ENCODE measurements around the gene FGB. TPM values are rescaled to one million over a fixed set of nuclear protein-coding genes. Genes with fewer than 3 reads are reported as not detected.

FGB gene
- total and polyA plus RNA-seq, 2 of the 13 experiments (the other 11 are each of a cell fraction or from before 2014, with no cell fraction given) = 226 to 784 TPM

- no TSS peak for BruUV-seq (replicated peaks)
- in situ Hi-C loops (cut with HindIII; ENCODE audit: extremely low pct_ligation_motif_present, low pct_unique_long_range_greater_than_20kb) = no loop called here
- FAIRE-seq (no peak), ATAC-seq (no peak), DNase-seq (ENCODE audit: low spot score) (no peak)
- intact Hi-C loops (cut with micrococcal nuclease; ENCODE audit: unreplicated experiment) = loop anchor here (1.0 kb wide), 1 partner anchor 27 kb away; no protein-coding TSS in a partner anchor
- 0 out of 5 replicates have a peak, but pooled peaks cover 0 to 4% of the 10 kb centered on the region in 2 experiments for H3K36me3 ChIP-seq (replicated peaks in 1 of 2; ENCODE audit: control insufficient read depth in 1 of 2, insufficient read depth in 2 of 2, low read length in 2 of 2)
- no peaks in the 10 kb centered on the region for H4K20me1 ChIP-seq (ENCODE audit: insufficient read depth, low read length)
- 100% methylated on average over 3 of the region's 3 CpGs for WGBS (ENCODE audit: low lambda C conversion rate)
- POLR2A ChIA-PET = interaction anchor here (0.9 to 1.8 kb wide), 4 partner anchors 12 to 38 kb away, joined by 3 to 5 read pairs (median 4); partner anchors contain the start of genes FGA and FGG
- peaks cover 38% of the 10 kb centered on the region for H3K4me1 ChIP-seq (ENCODE audit: insufficient read depth, low read length)
- no peak overlapping the region for H3K27ac ChIP-seq (ENCODE audit: extremely low read length, insufficient read depth, low read length)
- H3K4me3 ChIP-seq (replicated peaks in 1 of 3; ENCODE audit: insufficient read depth in 1 of 3, low read depth in 2 of 3, low read length in 3 of 3) = no peak overlapping the region
- H3K27me3 ChIP-seq (ENCODE audit: control insufficient read depth in 1 of 2, insufficient read depth in 2 of 2, low read length in 2 of 2) = no peaks in the 10 kb centered on the region
- CTCF ChIA-PET (ENCODE audit: low intra/inter-chr PET ratio, low total read pairs) = no interaction called here
- no peak overlapping the region for H3K4me2 ChIP-seq (ENCODE audit: low read depth, low read length)
- H3K9ac ChIP-seq (ENCODE audit: insufficient read depth, low read depth, low read length) = no peak overlapping the region
- no peaks in the 10 kb centered on the region for H3K9me3 ChIP-seq (ENCODE audit: low read length)
- no peak overlapping the region for H2AFZ ChIP-seq (ENCODE audit: low read length)
- H3K79me2 ChIP-seq (ENCODE audit: insufficient read depth, low read length) = no peaks in the 10 kb centered on the region
- TF ChIP-seq ZZZ3 (CRISPR knock-in tag; IDR thresholded peaks at IDR 0.05; ENCODE audit: borderline replicate concordance) (no peak), ZNF646 (CRISPR knock-in tag; IDR thresholded peaks at IDR 0.05) (no peak), SP140L (CRISPR knock-in tag; IDR thresholded peaks at IDR 0.05; ENCODE audit: borderline replicate concordance) (no peak), ZFP90 (CRISPR knock-in tag; IDR thresholded peaks at IDR 0.05; ENCODE audit: borderline replicate concordance) (no peak), KDM4B (CRISPR knock-in tag; IDR thresholded peaks at IDR 0.05) (no peak), CENPBD1 (CRISPR knock-in tag; IDR thresholded peaks at IDR 0.05; ENCODE audit: borderline replicate concordance, low read depth) (no peak), POLR2G (IDR thresholded peaks at IDR 0.05; ENCODE audit: low read depth, low read length) (no peak), ZNF343 (CRISPR knock-in tag; IDR thresholded peaks at IDR 0.05) (no peak), ZNF354B (CRISPR knock-in tag; IDR thresholded peaks at IDR 0.05) (no peak), ZNF672 (CRISPR knock-in tag; IDR thresholded peaks at IDR 0.05) (no peak), ZNF597 (CRISPR knock-in tag; IDR thresholded peaks at IDR 0.05) (no peak)
- TF ChIP-seq, protein P1, sequence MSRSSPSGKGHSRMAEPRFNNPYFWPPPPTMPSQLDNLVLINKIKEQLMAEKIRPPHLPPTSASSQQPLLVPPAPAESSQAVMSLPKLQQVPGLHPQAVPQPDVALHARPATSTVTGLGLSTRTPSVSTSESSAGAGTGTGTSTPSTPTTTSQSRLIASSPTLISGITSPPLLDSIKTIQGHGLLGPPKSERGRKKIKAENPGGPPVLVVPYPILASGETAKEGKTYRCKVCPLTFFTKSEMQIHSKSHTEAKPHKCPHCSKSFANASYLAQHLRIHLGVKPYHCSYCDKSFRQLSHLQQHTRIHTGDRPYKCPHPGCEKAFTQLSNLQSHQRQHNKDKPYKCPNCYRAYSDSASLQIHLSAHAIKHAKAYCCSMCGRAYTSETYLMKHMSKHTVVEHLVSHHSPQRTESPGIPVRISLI (CRISPR knock-in tag; IDR thresholded peaks at IDR 0.05; ENCODE audit: borderline replicate concordance) = no peak
Observed at GRCh38 chr4:154574311-154574710, 11.5 kb downstream of the FGB start.
